AG09319 (cell line): ENCODE results near the gene DUSP12.

Experiments
- DNase-seq: peaks from one replicate; pipeline ENCODE4 v3.0.0-alpha.2; 2010; ENCODE audit warnings: low read depth; ENCODE audit errors: extremely low read depth
- CTCF ChIP-seq: IDR thresholded peaks from 2 replicates; pipeline ENCODE4 v1.5.1; 2011; ENCODE audit warnings: low read depth, mild to moderate bottlenecking, inconsistent platforms, low read length, moderate library complexity

DUSP12 gene

GRCh38 chr1:161709373-161709772 is 40.2 kb upstream of the DUSP12 start:
- no peak for DNase-seq
- no peak for TF ChIP-seq CTCF

- no peak for DNase-seq
- no peak for TF ChIP-seq CTCF
Measured at GRCh38 chr1:161710560-161710959, 39.0 kb upstream of the DUSP12 start.

- no peak for DNase-seq
Measured at GRCh38 chr1:161718559-161719324, 30.8 kb upstream of the DUSP12 start.

GRCh38 chr1:161719325-161719611 is 30.3 kb upstream of the DUSP12 start:
- DNase-seq, result no peak
- TF ChIP-seq CTCF, result no peak

More at GRCh38 chr1:161718559-161719324, 30.8 kb upstream of the DUSP12 start:
- no peak for TF ChIP-seq CTCF

GRCh38 chr1:161720422-161720821 is 29.2 kb upstream of the DUSP12 start:
- no peak for TF ChIP-seq CTCF
- no peak for DNase-seq

GRCh38 chr1:161720956-161721737 is 28.4 kb upstream of the DUSP12 start, which contains the start of gene FCRLB:
TSS of gene FCRLB (plus strand) at chr1:161721544. CDS start at chr1:161722673, 1,129 bp downstream.
- no peak for DNase-seq
- TF ChIP-seq CTCF, result no peak

- no peak for DNase-seq
- no peak for TF ChIP-seq CTCF
Measured at GRCh38 chr1:161721738-161722343, 27.7 kb upstream of the DUSP12 start.
